Neural cell (in vitro differentiated cells): Measurements from ENCODE around the gene SNX24. TPM values are rescaled to one million over a fixed set of nuclear protein-coding genes. Genes with fewer than 3 reads are reported as not detected.

Source experiments
- H2AFZ ChIP-seq: fragments of 200-600, 300-800 bp; sonication (generic), shearing (Covaris generic); 2 replicates; pipeline ENCODE4 v1.6.0; 2014; ENCODE audit warnings: low read depth, mild to moderate bottlenecking, antibody characterized with exemption, low read length, moderate library complexity
- H3F3A ChIP-seq: fragments of 200-600 bp; shearing (Covaris generic); 2 replicates; pipeline ENCODE4 v1.6.1; 2016; ENCODE audit warnings: mild to moderate bottlenecking, moderate library complexity, mixed read lengths, antibody characterized with exemption, low read length; ENCODE audit not compliant: insufficient read depth, poor library complexity, severe bottlenecking
- H3K27ac ChIP-seq: fragments of 200-600, 300-800 bp; sonication (generic), shearing (Covaris generic); 2 replicates; pipeline ENCODE4 v1.5.1; 2014; ENCODE audit warnings: mild to moderate bottlenecking, low read length, moderate library complexity
- H3K27me3 ChIP-seq: fragments of 300-800, 200-600 bp; sonication (generic), shearing (Covaris generic); 2 replicates; pipeline ENCODE4 v1.6.0; 2014; ENCODE audit warnings: mild to moderate bottlenecking, low read depth, low read length, moderate library complexity; ENCODE audit not compliant: insufficient read depth
- H3K36me3 ChIP-seq: fragments of 300-800, 200-600 bp; sonication (generic), shearing (Covaris generic); 2 replicates; pipeline ENCODE4 v1.5.1; 2014; ENCODE audit warnings: mild to moderate bottlenecking, antibody characterized with exemption, low read length, moderate library complexity; ENCODE audit not compliant: insufficient read depth
- H3K4me2 ChIP-seq: fragments of 300-800, 200-600 bp; sonication (generic), shearing (Covaris generic); 2 replicates; pipeline ENCODE4 v1.6.0; 2014; ENCODE audit warnings: mild to moderate bottlenecking, low read length
- H3K4me3 ChIP-seq: fragments of 300-800, 200-600 bp; sonication (generic), shearing (Covaris generic); 2 replicates; pipeline ENCODE4 v1.5.1; 2014; ENCODE audit warnings: mild to moderate bottlenecking, low read length, moderate library complexity
- H3K79me2 ChIP-seq: fragments of 200-600 bp; shearing (Covaris generic); replicated peaks from 2 replicates; pipeline ENCODE4 v1.6.0; 2014; ENCODE audit warnings: mild to moderate bottlenecking, low read length, moderate library complexity; ENCODE audit not compliant: insufficient read depth
- H3K9ac ChIP-seq: fragments of 300-800, 200-600 bp; sonication (generic), shearing (Covaris generic); 2 replicates; pipeline ENCODE4 v1.6.1; 2016; ENCODE audit warnings: mild to moderate bottlenecking, low read length, mixed read lengths
- H3K9me2 ChIP-seq: fragments of 200-600 bp; shearing (Covaris generic); 2 replicates; pipeline ENCODE4 v1.6.1; 2016; ENCODE audit warnings: mild to moderate bottlenecking, low read length, mixed read lengths; ENCODE audit not compliant: insufficient read depth
- H3K9me3 ChIP-seq: fragments of 200-600, 300-800 bp; sonication (generic), shearing (Covaris generic); 2 replicates; pipeline ENCODE4 v1.6.1; 2016; ENCODE audit warnings: mild to moderate bottlenecking, mixed run types, low read length, moderate library complexity, mixed read lengths
- H4K20me1 ChIP-seq: fragments of 200-600 bp; shearing (Covaris generic); 2 replicates; pipeline ENCODE4 v1.6.1; 2016; ENCODE audit warnings: mild to moderate bottlenecking, mixed run types; ENCODE audit not compliant: insufficient read depth
- CTCF ChIP-seq: fragments of 450-650 bp; IDR thresholded peaks from 2 replicates; pipeline ENCODE4 v1.5.1; 2014; ENCODE audit warnings: antibody characterized with exemption, mild to moderate bottlenecking, moderate library complexity; ENCODE audit not compliant: poor library complexity, severe bottlenecking
- EP300 ChIP-seq: fragments of 450-650 bp; conservative IDR thresholded peaks from 2 replicates; pipeline ENCODE4 v1.6.1; 2014; ENCODE audit warnings: antibody characterized with exemption, mild to moderate bottlenecking, moderate library complexity; ENCODE audit not compliant: poor library complexity, severe bottlenecking
- EZH2 ChIP-seq: fragments of 200-600, 300-800 bp; shearing (Covaris generic), sonication (generic); IDR thresholded peaks from 2 replicates; pipeline ENCODE4 v1.6.1; 2014; ENCODE audit warnings: antibody characterized with exemption, low read length, borderline replicate concordance, mild to moderate bottlenecking; ENCODE audit not compliant: insufficient read depth, poor library complexity, severe bottlenecking
- MXI1 ChIP-seq: fragments of 450-650 bp; conservative IDR thresholded peaks from 2 replicates; pipeline ENCODE4 v1.6.1; 2014; ENCODE audit warnings: antibody characterized with exemption, mild to moderate bottlenecking; ENCODE audit not compliant: poor library complexity, severe bottlenecking
- POLR2AphosphoS5 ChIP-seq: IDR thresholded peaks from 2 replicates; pipeline ENCODE4 v1.6.1; 2012
- RAD21 ChIP-seq: fragments of 450-650 bp; conservative IDR thresholded peaks from 2 replicates; pipeline ENCODE4 v1.6.1; 2014; ENCODE audit warnings: antibody characterized with exemption, mild to moderate bottlenecking, moderate library complexity
- REST ChIP-seq: IDR thresholded peaks from 2 replicates; pipeline ENCODE4 v1.6.1; 2012; ENCODE audit warnings: borderline replicate concordance
- SMC3 ChIP-seq: fragments of 450-650 bp; conservative IDR thresholded peaks from 2 replicates; pipeline ENCODE4 v1.6.1; 2014; ENCODE audit warnings: antibody characterized with exemption, mild to moderate bottlenecking, moderate library complexity; ENCODE audit not compliant: poor library complexity
- TAF1 ChIP-seq: IDR thresholded peaks from 2 replicates; pipeline ENCODE4 v1.6.1; 2012; ENCODE audit warnings: low read depth
- polyA plus RNA-seq: library from polyadenylated mRNA; depleted of rRNA; stranded (reverse); fragments of >200 nt; gene quantifications from 2 replicates; pipeline ENCODE4 v1.2.3, GENCODE V29; 2014

SNX24 gene
- polyA plus RNA-seq, 1 donor from 2014 or later, result 12.8 TPM

GRCh38 chr5:122916490-122916889 lies 71.1 kb downstream of the SNX24 start:
- no peak overlapping the region for H2AFZ ChIP-seq
- H4K20me1 ChIP-seq, result no peaks in the 10 kb centered on the region
- no peak overlapping the region for H3K27ac ChIP-seq
- H3K36me3 ChIP-seq, result no peaks in the 10 kb centered on the region
- H3K79me2 ChIP-seq, result no peaks in the 10 kb centered on the region
- H3K9me2 ChIP-seq, result no peaks in the 10 kb centered on the region
- H3K4me2 ChIP-seq, result no peak overlapping the region
- H3K27me3 ChIP-seq, result no peaks in the 10 kb centered on the region
- no peak overlapping the region for H3K9ac ChIP-seq
- no peak for TF ChIP-seq MXI1
- TF ChIP-seq EZH2, result no peak
- no peak for TF ChIP-seq POLR2AphosphoS5
- TF ChIP-seq RAD21, result no peak
- TF ChIP-seq CTCF, result no peak
- no peak for TF ChIP-seq EP300
- no peak for TF ChIP-seq TAF1
- TF ChIP-seq REST, result no peak
- no peak for TF ChIP-seq SMC3
- no peaks in the 10 kb centered on the region for H3F3A ChIP-seq
- H3K9me3 ChIP-seq, result no peaks in the 10 kb centered on the region
- no peak overlapping the region for H3K4me3 ChIP-seq

- Histone ChIP-seq H3K27me3 (no peaks in the 10 kb centered on the region), H3K36me3 (no peaks in the 10 kb centered on the region), H3K4me3 (no peak overlapping the region), H3K9me3 (no peaks in the 10 kb centered on the region), H3K9me2 (no peaks in the 10 kb centered on the region), H3F3A (no peaks in the 10 kb centered on the region), H4K20me1 (no peaks in the 10 kb centered on the region), H3K27ac (no peak overlapping the region), H3K79me2 (no peaks in the 10 kb centered on the region), H3K9ac (no peak overlapping the region), H2AFZ (no peak overlapping the region), H3K4me2 (no peak overlapping the region)
- TF ChIP-seq CTCF, result no peak
- TF ChIP-seq EP300, result no peak
- TF ChIP-seq EZH2, result no peak
- TF ChIP-seq RAD21, result no peak
- TF ChIP-seq REST, result no peak
- TF ChIP-seq SMC3, result no peak
These were observed 74.6 kb downstream of the SNX24 start for GRCh38 chr5:122919969-122920368.
